Activated naive CD4-positive, alpha-beta T cell treated with Interleukin-2 at 50 U/mL for 16 hours (primary cell): ENCODE measurements around the gene CSNK1G1.
"Not testable (repeated sequence)": the region's sequence is repeated elsewhere in the genome, so short reads cannot be mapped to it uniquely, and the experiment has no call there.

Experiments
- DNase-seq: peaks from one replicate; pipeline ENCODE4 v3.0.0-alpha.2; 2020

The CSNK1G1 gene

DNA sequence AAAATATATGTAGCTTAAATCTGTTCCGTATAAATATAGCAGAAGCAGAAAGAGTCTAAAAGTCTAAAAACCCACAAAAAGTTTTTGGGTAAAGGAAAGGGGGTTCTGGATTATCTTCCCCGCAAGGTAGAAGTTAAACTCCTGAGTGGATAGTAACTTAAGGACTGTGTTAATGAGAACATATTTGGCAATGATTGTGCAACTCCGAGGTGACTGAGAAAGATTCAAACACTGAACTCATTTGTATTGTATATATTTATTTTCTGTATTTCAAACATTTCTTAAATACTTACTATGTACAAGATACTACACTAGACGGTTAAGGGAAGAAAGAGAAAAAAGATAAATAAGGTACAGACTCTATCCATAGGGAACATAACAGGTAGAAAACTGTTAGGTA, 120.4 kb downstream of the CSNK1G1 start:
- no peak for DNase-seq

DNA sequence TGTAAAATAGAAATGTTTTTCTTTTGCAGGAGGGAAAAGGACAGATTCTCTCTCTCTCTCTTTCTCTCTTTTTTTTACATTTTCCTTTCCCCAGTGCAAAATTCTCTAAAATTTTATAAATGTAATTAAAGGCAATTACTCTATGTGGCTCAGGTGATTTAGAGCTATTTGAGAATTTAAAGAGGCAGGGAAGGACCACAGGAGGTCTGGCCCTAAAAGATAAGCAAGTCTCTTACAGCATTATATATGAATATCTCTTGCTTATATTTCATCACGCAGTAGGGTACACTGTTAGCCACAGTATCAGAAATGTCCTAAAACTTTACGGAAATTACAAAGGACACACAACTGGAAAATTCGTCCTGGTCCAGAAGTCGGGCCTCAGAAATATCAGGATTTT, 122.7 kb downstream of the CSNK1G1 start:
- no peak for DNase-seq

DNA sequence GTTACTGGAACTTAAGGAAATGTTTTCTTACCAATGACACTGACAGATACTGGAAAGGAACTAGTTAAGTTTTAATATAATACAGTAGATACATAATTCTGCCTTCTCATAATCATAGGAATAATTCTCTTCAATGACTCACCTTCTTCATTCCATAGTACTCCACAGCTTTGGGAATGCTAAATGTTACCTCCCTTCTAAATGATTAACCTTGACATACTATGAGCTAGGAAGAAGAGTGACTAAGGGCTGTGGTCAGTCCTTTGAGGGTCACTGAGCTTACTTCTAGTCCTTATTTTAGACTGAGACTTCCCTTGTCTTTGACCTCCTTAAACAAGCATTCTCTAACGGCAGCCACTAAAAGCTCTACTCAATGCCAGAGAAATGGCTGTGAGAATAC, 123.6 kb downstream of the CSNK1G1 start:
- no peak for DNase-seq

DNA sequence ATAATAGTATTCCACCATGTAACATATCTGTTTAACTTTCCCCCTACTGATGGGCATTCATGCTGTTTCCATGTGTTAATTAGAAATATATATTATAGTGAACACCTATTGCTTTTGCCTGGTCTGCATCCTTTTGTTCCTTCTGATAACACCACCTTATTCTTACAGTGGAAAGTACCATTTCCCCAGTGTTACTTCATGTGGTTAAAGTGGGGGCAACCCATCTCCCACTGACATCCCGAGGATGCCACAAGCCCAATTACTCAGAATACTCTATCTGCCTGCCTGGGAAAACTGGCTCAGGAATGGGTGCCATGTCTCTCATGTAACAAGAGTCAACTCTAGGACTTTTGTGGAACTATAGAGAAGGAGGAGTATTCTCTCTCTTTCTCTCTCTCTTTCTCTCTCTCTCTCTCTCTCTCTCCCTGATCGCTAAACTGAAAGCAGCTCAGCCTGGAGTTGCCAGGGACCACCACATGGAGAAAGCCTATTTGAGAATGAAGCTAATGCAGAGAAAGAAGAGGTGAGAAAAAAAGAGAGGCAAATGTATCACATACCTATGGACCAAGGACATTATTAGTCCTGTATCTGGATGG, 126.7 kb downstream of the CSNK1G1 start:
- DNase-seq = no peak

DNA sequence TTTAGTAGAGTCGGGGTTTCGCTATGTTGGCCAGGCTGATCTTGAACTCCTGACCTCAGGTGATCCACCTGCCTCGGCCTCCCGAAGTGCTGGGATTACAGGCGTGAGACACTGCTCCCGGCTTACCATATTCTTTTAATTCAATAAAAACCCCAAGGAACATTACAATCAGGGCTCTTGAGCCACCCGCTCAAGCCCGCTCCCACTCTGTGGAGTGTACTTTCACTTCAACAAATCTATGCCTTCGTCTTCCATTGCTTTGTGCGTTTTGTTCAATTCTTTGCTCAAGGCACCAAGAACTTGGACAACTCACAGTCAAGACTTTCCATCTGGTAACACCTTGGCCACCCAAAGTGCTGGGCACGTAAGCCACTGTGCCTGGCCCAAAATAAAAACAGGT, 130.2 kb downstream of the CSNK1G1 start:
- DNase-seq = no peak

DNA sequence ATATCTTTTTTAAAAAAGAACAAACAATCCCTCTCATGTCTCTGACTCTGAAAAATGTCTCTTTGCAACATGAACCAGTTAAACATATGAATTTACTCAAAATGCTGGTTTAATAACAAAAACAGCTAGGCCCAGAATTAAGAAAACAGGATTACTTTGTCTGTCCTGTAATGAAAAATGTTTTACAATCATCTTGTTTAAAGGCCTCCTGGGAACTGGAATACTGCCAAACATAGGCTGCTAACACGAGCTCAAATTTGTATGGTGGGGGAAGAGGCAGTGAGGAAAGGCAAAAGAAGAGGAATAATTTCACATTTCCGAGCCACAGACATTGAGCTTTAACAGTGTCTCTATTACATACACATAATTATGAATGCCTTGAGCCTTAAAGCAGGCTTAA, 131.5 kb downstream of the CSNK1G1 start:
- no peak for DNase-seq

DNA sequence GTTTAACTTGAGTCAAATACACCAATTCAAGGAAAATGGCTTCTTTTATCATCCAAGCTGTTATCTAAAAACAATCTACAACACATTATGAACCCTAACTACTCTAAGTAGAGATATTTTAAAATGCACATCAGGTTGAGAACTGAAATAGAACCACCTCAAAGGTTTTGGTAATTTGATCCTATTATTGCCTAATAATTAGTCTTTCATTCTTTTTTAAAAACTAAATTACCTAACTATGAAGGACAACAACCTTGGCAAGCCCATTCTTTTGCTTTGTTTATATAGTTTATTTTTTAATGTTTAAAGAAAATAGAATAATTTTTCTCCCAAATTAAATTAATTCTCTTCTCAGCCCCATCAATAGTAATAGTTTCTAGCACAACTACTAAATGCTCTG, 132.1 kb downstream of the CSNK1G1 start:
- DNase-seq = no peak

DNA sequence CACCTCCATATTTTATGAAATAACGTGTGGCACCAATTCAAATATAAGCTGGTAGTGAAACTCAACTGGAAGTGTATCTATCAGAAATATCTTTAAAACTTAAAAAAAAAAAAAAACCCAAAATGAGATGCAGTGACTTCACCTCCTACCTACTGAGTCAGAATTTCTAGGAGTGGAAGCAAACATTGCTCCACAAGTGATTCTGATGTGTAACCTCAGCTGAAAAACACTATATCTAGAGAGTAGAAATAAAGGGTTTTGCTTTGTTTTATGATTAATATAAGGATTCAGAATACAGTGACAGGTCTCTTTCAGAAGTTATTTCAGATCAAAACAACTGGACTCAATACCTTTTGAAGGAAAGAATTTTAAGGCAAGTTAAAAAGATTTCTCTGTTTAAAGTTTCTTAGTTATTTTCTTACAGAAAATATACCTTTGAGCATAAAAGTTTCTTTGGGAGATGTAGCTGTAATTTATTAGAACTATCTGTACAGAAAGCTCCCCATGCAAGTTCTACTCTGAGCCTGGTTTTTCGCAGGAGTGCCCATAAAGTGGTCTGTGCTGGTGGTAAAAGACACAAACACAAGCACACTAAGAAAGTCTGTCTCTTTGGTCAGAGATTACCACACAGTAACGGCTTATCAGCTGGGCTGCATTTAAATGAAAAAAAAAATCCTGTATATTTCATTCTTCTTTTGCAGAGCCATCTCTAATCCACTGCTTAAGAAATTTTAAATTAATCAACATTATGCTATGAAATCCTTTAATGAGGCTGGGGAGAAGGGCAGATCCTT, 133.2 kb downstream of the CSNK1G1 start:
- DNase-seq = no peak

DNA sequence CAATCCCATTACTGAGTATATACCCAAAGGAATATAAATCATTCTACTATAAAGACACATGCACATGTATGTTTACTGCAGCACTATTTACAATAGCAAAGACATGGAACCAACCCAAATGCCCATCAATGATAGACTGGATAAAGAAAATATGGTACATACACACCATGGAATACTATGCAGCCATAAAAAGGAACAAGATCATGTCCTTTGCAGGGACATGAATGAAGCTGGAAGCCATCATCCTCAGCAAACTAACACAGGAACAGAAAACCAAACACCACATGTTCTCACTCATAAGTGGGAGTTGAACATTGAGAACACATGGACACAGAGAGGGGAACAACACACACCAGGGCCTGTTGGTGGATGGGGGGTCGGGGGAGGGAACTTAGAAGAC, 134.1 kb downstream of the CSNK1G1 start:
- not testable (repeated sequence) for DNase-seq

DNA sequence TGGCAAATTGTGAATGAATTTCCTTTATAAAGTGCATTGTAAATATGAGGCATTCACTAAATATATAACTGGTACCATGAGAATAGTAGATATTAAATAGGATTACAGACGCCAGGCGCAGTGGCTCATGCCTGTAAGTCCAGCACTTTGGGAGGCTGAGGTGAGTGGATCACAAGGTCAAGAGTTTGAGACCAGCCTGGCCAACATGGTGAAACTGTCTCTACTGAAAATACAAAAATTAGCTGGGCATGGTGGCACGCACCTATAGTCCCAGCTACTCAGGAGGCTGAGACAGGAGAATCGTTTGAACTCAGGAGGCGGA, 138.6 kb downstream of the CSNK1G1 start:
- not testable (repeated sequence) for DNase-seq

DNA sequence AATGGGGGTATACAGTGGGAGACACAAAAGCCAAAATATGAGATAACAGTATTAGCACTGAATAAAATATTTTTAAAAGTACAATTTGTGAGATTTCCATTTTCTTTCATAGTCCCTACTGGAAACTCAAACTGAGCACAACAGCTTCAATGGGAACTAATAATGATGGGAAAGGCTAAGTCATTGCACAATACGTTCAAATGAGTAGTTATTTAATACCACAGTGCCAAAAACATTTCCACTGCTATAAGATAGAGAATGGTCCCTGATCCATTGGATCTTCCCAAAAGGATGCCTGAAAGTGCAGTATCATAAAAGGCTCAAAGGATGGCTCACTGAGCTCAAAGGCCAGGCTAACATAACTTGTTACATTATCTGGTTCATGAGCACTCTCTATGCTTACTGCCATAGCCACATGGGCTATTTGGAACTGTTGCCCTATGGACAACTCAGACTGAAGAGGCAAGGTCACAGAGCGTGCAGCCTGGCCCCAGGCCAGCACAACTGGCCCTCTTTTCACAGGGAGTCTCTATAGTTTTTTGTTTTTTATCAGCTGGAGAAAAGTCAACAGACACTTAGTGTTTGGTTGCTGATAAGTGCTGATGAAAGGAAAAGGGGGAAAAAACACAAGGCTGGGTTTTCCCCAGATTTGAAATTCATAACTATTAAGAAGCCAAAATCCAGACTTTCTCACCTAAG, 139.1 kb downstream of the CSNK1G1 start:
- no peak for DNase-seq

DNA sequence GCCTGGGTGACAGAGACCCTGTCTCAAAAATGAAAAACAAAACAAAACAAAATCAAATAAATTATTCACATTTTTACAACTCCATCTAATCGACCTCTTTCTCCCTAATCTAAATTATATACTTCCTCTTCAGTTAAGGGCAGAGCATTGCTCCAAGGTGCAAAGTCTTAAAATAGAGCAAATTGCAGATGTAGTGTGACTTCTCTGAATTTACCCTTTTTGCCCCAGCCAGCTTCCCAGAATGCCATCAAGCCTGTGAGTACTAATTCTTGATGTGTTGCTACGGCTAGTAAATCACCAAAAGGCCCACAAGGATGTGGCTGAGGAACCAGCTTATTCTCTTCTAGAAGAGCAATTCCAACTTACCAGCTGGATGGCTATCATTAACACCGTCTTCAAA, 139.8 kb downstream of the CSNK1G1 start:
- DNase-seq = no peak

DNA sequence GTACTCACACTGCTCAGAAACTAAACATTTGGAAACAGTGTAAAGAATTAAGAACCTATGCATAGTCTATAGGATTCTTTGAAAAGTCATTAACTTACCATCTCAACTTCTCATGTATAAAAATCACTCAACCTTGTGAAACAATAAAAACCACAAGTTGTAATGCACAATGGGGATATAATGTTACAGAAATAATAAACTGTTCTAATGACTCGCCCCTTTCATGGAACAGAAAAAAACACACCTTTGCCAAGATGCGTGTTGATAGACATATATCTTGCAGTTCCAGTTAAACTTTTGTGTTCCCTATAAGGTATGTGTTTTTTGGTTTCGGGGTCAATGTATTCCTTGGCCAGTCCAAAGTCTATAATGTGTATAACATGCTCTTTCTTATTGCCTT, 142.3 kb downstream of the CSNK1G1 start:
- DNase-seq = no peak

DNA sequence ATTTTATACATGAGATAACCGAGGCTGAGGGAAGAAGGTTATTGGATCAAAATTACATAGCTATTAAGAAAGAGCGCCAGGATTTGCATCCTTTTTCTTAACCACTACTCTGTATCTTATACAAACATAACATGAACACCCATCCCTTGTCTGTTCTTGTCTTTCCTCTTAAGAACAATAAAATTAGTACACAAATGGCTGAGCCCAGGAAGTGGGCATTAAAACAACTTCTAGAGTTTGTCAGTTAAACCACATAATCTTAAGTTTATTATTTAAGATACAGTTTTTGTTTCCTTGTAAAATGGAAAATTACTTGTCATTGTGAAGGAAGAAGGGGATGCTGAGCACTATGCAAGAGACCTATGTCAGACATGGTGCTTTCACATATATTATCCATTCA, 144.3 kb downstream of the CSNK1G1 start:
- DNase-seq = no peak

DNA sequence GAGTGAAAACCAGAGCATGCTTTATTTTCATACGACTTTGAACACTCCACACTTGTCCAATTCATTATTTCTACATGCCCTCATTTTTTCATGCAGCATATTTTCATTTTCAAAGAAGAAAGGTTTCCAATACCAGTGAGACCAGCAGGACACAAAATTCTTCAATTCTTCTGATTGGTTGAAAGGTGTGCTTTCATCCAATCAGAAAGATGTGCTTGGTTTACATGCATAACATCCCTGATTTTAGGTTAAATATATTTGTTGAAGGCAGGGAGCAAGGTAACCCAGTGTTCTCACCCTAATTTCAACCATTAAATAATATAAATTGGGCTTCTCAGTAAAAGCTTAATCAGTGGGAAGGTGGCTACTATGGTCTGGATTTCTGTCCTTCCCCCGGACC, 145.6 kb downstream of the CSNK1G1 start:
- DNase-seq = no peak

DNA sequence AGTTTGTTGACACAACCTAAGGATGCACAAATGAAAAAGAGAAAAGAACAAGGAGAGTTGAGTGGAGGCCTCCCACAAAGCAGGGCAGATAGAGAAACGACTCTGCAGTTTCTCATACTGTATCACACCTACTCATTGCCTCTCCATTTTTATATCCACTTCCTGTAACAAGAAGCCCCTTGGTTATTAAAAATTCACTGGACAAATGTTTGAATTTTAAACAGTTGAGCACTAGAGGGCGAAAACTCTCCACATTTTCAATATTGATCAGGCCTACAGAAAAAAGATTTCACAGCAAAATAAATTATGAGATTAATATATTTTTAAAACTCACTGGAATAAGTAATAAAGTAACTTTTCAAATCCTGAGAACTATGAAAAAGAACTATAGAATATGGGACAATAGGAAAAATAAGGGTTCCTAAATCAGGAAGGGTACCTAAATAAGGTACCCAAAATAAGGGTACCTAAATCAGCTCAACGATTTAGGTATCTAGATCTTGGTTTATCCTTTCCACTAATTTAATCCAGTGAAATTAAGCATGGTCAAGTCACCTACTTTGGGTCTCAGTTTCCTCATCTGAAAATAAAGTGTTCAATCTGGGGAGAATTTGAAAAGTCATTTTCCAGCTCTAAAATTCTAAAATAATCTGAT, 146.2 kb downstream of the CSNK1G1 start:
- no peak for DNase-seq

DNA sequence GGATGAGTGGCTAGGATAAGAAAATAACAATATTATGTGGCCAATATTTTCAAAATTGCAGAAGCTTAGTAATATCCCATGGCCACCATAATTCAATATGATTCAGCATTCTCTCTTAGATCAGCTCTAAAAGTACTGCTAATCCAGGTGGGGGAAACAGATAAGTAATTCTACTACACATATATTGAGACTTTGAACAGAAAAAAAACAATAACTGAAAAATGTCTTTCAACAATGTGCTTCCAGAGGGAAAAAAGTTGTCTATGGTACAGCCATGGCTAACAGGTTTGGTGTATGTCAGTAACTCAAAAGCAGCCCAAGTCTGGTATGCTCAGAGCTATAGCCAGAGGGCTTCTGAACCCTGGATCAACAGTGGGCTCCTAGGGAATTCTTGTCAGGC, 150.8 kb downstream of the CSNK1G1 start:
- no peak for DNase-seq

DNA sequence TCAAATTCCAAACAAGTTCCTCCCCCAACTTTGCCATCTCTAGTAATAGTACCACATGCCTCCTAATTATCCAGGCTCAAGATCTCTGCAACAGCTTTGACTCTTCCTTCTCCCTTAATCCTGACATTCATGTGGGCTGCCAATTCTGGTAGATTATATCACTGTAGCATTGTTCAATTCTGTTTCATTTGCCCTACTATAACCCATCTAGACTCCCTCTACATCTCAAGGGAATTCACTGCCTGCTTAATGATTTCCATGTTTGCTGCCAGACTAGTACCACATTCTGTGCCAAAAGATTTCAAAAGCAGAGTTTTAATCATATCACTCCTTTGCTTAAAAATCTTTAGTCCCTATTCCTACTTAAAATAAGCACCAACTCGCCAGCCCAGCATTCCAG, 158.5 kb downstream of the CSNK1G1 start:
- DNase-seq = no peak

DNA sequence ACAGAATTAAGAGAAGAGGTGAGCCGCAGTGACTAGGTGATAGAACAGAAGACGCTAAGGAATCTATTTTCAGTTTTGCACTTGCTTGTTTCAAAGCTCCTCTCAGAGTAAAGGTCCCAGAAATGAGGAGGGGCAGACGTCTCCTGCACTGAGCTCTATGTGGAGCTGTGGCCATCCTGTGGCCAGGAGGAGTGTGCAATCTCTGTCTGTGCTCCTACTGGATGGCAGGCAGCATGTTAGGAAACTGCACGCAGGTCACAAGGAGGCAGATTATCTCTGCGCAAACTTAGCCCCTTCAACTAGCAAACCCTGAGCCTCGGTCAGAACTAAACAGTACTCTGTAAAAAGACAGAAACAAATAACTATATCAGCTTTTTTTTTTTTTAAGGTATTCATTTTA, 162.0 kb downstream of the CSNK1G1 start:
- no peak for DNase-seq

DNA sequence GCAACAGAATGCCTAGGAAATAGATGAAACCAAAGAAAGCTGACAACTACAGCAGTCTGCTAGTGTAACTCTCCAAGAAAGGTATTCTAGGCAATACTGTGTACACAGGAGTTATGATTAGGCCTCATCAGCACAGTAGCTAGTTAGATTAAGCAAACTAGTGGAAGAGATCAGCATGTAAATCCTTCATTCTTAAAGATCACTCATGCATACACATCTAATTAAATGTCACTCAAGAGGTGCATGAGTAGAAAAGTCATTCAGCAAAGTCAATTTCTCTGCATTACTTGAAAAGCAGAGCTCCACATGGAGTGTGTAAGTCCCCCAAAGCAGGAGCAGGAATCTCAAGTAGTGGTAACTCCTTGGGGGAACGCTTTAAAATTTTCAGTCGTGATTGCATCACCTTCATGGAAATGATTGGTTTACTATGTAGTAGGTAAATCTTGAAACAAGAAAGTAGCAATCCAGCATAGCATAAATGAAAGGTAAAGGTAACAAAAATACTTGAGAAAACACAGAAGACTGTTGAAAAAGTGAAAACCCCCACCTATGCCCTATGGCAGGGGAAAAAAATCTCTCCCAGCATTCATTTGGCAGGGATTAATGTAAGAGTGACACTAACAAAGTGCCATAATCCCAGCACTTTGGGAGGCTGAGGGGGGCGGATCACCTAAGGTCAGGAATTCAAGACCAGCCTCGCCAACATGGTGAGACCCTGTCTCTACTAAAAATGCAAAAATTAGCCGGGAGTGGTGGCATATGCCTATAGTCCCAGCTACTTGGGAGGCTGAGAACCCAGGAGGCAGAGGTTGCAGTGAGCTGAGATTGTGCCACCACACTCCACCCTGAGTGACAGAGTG, 163.8 kb downstream of the CSNK1G1 start:
- no peak for DNase-seq

DNA sequence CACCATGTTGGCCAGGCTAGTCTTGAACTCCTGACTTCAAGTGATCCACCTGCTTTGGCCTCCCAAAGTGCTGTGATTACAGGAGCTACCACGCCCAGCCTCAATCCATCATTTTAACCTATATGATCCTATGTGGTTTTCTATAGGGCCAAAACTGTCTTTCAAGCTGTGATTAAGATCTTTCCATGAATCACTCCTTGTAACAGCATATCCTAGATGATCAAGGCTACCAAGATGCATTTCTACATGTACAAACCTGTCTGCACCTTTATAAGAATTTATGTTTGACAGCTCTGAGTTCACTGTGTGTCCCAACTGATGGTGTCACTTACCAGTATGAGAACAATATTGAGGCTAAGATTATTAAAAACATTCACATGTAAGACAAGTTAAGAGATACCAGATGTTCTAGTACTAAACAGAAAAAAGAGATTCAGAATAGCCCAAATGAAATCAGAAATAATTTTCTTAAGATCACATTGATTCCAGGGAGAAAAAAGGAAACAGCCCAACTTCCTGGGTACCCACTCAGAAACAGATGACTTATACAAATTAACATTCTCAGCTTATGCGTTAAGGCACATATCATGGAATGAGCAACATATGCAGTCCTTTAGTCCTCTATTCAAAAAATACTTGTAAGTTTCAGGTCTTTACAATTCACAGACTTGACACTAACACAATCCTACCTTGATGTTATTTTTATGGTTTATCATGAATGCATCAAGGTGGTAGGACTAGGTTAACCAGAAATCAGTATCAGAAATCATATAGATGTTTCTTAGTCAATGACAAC, 168.4 kb downstream of the CSNK1G1 start:
- no peak for DNase-seq
